SH-SY5Y (cell line): Measurements from ENCODE around the gene PMVK.

Experiments used
- GATA2 ChIP-seq: IDR thresholded peaks from 2 replicates; pipeline ENCODE4 v1.6.1; 2011; ENCODE audit warnings: mild to moderate bottlenecking, low read depth, low read length
- GATA3 ChIP-seq: IDR thresholded peaks from 2 replicates; pipeline ENCODE4 v1.6.1; 2011; ENCODE audit warnings: low read depth, mild to moderate bottlenecking, low read length, moderate library complexity

Gene PMVK

GRCh38 chr1:154935749-154936554 lies 567 bp downstream of the PMVK start:
- no peak for TF ChIP-seq GATA2
- TF ChIP-seq GATA3 = no peak

DNA sequence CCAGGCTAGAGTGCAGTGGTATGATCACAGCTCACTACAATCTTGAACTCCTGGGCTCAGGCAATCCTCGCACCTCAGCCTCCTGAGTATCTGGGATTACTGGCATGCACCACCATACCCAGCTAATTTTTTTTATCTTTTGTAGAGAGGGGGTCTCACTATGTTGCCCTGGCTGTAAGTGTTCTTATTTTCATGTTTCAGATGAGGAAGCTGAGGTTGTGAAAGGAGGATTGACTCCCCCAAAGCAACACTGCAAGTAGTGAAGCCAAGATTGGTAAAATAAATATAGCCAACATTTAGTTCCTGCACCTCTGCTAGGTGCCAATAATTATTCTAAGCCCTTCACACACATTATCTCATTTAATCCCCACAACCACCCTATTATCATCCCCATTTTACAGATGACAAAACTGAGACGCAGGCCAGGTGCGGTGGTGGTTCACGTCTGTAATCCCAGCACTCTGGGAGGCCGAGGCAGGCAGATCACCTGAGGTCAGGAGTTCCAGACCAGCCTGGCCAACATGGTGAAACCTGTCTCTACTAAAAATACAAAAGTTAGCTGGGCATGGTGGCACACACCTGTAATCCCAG lies 2.1 kb downstream of the PMVK start:
- TF ChIP-seq GATA2 = no peak
- no peak for TF ChIP-seq GATA3

DNA sequence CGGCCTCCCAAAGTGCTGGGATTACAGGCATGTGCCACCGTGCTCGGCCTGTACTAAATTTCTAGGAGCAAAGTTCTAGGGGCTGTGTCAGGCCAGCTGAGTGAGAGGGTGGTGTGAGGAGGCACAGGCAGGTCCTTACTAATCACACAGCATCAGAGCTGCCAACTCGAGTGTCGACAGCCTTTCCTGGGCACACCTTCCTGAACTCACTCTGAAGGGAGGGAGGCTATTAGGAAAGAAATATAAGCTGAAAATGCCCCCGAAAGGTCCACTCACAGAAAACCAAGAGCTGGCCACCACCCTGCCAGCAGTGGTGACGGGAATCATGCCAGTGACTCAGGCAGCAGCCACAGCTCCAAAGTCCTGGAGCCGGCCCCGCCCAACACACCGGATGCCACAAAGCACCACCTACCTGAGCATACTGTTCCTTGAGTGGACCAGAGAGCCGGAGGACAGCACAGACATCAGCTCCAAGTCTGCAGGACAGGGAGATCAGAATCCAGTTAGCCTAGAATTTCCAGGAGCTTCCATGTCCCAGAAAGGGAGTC lies 4.5 kb downstream of the PMVK start:
- no peak for TF ChIP-seq GATA3
- no peak for TF ChIP-seq GATA2

- TF ChIP-seq GATA3 (no peak), GATA2 (no peak)
Measured at GRCh38 chr1:154926201-154926600, 10.3 kb downstream of the PMVK start.

- TF ChIP-seq GATA2 (no peak), GATA3 (no peak)
Measured at GRCh38 chr1:154925335-154926170, 11.0 kb downstream of the PMVK start.

DNA sequence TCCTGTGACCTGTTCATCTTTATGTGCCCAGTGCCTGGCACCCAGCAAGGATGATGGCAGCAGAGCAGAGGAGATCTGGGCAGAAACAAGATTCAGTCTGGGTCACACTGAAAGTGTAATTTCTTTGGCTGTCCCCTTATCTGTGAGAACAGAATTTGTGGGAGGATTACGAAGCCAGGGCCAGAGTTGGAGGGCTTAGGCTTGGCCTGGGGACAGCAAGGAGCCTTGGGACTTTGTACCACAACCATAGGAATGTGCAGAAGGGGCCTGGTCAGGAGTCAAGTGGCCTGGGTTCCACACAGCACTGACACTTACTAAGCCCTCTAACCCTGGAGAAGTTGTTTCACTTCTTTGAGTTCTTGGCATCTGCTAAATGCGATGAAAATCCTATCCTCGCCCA lies 12.8 kb downstream of the PMVK start:
- TF ChIP-seq GATA3 (no peak), GATA2 (no peak)

GRCh38 chr1:154913273-154913672 lies 23.2 kb downstream of the PMVK start:
- no peak for TF ChIP-seq GATA2
- TF ChIP-seq GATA3 = no peak

GRCh38 chr1:154912755-154913154 lies 23.8 kb downstream of the PMVK start:
- TF ChIP-seq GATA3 (no peak), GATA2 (no peak)

DNA sequence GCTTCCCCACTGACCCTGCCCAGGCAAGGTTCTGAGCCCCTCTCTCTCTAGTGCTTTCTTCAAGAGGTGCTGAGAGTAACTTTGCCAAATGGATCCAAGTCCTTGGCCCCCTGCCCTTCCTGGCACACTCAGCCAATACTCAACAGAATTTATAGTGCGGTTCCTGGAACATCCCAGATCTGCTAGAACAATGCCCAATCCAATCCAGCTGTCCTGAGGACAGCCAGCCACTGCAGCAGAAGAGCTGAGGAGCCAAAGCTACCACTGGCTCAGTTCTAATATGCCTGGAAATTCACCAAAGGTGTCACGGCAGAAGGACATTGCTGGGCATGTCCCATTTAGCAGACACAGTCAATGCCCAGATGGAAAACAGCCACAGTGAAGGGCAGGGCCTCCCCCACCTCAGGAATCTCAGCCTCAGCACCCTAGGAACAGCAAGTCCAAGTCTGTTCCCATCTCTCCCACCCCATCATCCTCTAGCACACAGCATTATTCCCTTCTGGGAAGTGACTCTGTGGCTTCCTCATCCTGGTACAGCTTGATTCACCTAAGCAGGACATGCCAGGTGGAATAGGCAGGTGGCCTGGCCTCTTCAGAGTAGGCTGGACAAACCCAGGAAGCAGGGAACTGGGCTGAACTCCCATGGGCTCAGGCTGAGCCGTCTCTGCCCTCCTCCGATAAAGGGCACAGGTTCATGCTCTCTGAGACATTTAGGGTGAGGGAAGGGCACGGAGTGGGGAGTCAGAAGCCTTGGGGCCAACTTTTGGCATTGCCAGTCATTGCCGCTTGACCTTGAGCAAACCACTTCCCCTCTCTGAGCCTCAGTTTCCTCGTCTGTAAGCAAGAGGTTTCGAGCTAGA lies 24.6 kb downstream of the PMVK start:
- TF ChIP-seq GATA2 (no peak), GATA3 (no peak)

DNA sequence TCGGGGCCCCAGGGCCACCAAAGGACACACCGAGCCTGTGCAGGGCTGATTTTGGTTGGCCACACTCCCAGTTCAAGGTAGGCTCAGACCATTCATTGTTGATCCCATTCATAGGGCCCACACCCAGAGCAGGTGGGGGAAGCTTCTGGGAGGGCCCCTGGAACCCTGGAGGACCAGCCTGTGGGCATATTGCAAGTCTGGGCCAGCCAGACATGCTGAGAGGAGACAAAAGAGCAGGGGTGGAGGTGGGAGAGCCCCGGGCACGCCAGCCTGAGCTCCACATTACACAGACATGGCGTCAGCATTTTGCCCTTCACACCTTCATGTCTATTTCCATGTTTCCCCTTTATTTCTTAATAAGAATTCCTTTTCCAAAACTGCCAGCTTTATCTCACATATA lies 25.7 kb downstream of the PMVK start:
- TF ChIP-seq GATA3 (no peak), GATA2 (no peak)

DNA sequence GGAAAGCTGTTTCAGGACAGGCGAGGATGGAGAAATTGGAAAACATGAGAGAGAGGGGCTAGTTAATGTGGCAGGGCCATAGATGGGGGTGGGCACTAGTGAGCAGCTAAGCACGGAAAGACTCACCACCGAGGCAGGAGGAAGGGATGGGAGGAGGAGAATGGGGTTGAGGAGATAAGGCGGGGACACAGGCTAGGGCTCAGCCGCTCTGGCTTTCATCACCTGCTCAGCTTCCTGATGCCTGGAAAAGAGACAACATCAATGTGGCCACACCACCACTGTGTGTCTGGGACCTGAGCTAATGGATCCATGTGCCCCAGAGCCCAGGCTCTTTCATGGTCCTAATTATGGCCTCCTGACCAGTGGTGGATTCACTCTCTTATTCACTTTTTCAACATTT lies 27.6 kb downstream of the PMVK start:
- TF ChIP-seq GATA2 (no peak), GATA3 (no peak)

GRCh38 chr1:154906621-154907081 lies 29.9 kb downstream of the PMVK start:
- no peak for TF ChIP-seq GATA2
- no peak for TF ChIP-seq GATA3

DNA sequence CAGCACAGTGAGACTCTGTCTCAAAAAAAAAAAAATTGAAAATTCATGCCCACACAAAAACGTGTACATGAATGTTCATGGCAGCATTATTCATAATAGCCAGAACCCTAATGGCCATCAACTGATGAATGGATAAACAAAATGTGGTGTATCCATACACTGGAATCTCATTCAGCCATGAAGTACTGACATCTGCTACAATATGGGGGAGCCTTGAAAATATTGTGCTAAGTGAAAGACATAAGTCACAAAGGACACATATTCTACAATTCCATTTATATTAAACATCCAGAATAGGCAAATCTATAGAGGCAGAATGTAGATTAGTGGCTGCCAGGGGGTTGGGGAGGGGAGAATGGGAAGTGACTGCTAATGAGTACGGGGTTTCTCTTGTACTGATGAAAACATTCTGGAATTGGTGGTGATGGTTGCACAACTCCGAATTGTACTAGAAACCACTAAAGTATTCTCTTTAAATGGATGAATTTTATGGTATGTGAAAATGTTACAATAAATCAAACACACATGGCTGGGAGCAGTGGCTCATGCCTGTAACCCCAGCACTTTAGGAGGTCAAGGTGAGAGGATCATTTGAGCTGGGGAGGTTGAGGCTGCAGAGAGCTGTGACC lies 33.5 kb downstream of the PMVK start:
- TF ChIP-seq GATA2 (no peak), GATA3 (no peak)

DNA sequence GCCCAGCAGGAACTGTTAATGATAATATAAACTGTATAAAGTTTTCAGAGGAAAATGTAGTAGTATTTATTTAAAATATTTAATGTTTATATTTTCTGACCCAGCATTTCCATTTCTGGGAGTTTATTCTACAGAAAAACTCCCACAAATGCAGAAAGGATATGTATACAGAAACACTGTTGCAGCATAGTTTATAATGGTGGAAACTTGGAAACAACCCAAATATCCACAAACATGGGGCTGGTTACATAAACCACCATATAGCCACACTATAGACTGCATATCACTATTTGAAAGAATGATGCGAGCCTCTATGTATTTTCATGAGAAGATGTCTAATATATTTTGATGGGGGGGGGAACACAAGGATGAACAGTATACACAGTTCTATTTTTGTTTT lies 34.9 kb downstream of the PMVK start:
- TF ChIP-seq GATA3 (no peak), GATA2 (no peak)
